Measurements from ENCODE around the gene PLPP1. TPM values are rescaled to one million over a fixed set of nuclear protein-coding genes. Genes with fewer than 3 reads are reported as not detected.

Gene PLPP1
- total and polyA plus RNA-seq, 2 of the 13 experiments (the other 11 are each of a cell fraction or from before 2014, with no cell fraction given) = 7.3 to 12.1 TPM

GRCh38 chr5:55534436-55535198, at the start of gene PLPP1 (continued):
- TF ChIP-seq ZNF704 (CRISPR knock-in tag; IDR thresholded peaks at IDR 0.05; ENCODE audit: borderline replicate concordance) (no peak), E2F1 (CRISPR knock-in tag; IDR thresholded peaks at IDR 0.05) (peak; percentile 41; the same call in 1 of the 2 replicates), BRD4 (CRISPR knock-in tag; IDR thresholded peaks at IDR 0.05) (0 out of 2 replicates have a peak, but pooled peaks have one; percentile 65), ZNF644 (CRISPR knock-in tag; IDR thresholded peaks at IDR 0.05; ENCODE audit: low read depth) (no peak), ZNF318 (CRISPR knock-in tag; IDR thresholded peaks at IDR 0.05) (no peak), ZNF800 (CRISPR knock-in tag; IDR thresholded peaks at IDR 0.05) (peak; percentile 75; the same call in 1 of the 2 replicates), RAD51 (IDR thresholded peaks at IDR 0.05; ENCODE audit: borderline replicate concordance) (no peak), ZBTB20 (CRISPR knock-in tag; IDR thresholded peaks at IDR 0.05; ENCODE audit: borderline replicate concordance, low read depth) (no peak), BCL3 (CRISPR knock-in tag; IDR thresholded peaks at IDR 0.05) (peak; percentile 69; the same call in 1 of the 2 replicates), NAIF1 (CRISPR knock-in tag; IDR thresholded peaks at IDR 0.05; ENCODE audit: borderline replicate concordance) (no peak; the same call in 1 of the 2 replicates), TRIM22 (IDR thresholded peaks at IDR 0.05) (no peak), ZNF253 (CRISPR knock-in tag; IDR thresholded peaks at IDR 0.05; ENCODE audit: borderline replicate concordance) (no peak)

Data from HepG2 (cell line).